Bronchial epithelial cell (primary cell): ENCODE data around the gene KCNG1. TPM values are rescaled to one million over a fixed set of nuclear protein-coding genes. Genes with fewer than 3 reads are reported as not detected.

Experiments used
- DNase-seq: peaks from one replicate; pipeline ENCODE4 v3.0.0-alpha.2; 2010; ENCODE audit warnings: low read depth
- FAIRE-seq: peaks from 2 replicates; lab custom pipeline; 2011; peaks lifted over from hg19 to GRCh38; lab: Jason Lieb, UNC
- H3K27me3 ChIP-seq: 2 replicates; pipeline ENCODE4 v1.5.1; 2011; ENCODE audit warnings: low read length; ENCODE audit not compliant: control insufficient read depth, insufficient read depth
- H3K36me3 ChIP-seq: 2 replicates; pipeline ENCODE4 v1.5.1; 2011; ENCODE audit warnings: low read length; ENCODE audit not compliant: control insufficient read depth, insufficient read depth
- H3K4me3 ChIP-seq: 2 replicates; pipeline ENCODE4 v1.5.1; 2011; ENCODE audit warnings: mild to moderate bottlenecking, low read depth, low read length, control low read depth
- total RNA-seq: library from RNA; depleted of rRNA; stranded (reverse); fragments of >200 nt; gene quantifications from 2 replicates; pipeline ENCODE4 v1.2.1, GENCODE V29; 2014
- TF ChIP-seq, protein P1 (sequence below): IDR thresholded peaks from 2 replicates; pipeline ENCODE4 v1.5.1; 2011; ENCODE audit warnings: mild to moderate bottlenecking, moderate library complexity, low read length, control low read depth, inconsistent platforms; ENCODE audit not compliant: insufficient read depth, severe bottlenecking

Gene KCNG1
- total RNA-seq, 1 donor from 2014 or later = 91.1 TPM

DNA sequence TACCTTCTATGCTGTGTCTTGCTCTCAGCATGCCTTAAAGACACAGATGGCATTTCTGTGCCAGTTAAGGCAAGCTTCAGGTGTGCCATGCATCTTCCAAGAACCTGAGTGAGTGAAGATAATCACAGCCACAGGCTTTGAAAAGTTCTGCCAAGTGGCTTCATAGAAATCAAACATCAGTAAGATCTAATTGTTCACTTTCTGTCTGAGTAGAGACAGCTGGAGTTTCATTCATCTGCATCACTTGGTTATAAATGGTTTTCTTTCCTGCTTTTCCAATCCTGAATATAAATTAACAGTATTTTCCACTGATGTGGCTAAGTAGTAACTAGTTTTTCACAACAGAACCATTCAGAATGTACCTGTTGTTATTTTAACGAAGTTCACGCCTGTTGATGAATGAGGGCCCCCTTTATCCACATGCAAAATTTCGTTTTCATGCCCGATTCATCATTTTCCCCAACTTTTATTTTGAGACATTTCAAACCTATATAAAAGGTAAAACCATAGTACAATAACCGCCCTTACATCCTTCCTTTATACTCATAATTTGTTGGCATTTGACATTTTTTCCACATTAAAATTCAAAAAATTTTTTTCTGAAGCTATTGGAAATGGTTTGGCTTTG lies 38.6 kb upstream of the KCNG1 start:
- H3K4me3 ChIP-seq = no peak overlapping the region
- DNase-seq (no peak), FAIRE-seq (no peak)
- H3K36me3 ChIP-seq = no peaks in the 10 kb centered on the region
- TF ChIP-seq, protein P1, sequence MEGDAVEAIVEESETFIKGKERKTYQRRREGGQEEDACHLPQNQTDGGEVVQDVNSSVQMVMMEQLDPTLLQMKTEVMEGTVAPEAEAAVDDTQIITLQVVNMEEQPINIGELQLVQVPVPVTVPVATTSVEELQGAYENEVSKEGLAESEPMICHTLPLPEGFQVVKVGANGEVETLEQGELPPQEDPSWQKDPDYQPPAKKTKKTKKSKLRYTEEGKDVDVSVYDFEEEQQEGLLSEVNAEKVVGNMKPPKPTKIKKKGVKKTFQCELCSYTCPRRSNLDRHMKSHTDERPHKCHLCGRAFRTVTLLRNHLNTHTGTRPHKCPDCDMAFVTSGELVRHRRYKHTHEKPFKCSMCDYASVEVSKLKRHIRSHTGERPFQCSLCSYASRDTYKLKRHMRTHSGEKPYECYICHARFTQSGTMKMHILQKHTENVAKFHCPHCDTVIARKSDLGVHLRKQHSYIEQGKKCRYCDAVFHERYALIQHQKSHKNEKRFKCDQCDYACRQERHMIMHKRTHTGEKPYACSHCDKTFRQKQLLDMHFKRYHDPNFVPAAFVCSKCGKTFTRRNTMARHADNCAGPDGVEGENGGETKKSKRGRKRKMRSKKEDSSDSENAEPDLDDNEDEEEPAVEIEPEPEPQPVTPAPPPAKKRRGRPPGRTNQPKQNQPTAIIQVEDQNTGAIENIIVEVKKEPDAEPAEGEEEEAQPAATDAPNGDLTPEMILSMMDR = no peak
- H3K27me3 ChIP-seq = peaks cover 8% of the 10 kb centered on the region

DNA sequence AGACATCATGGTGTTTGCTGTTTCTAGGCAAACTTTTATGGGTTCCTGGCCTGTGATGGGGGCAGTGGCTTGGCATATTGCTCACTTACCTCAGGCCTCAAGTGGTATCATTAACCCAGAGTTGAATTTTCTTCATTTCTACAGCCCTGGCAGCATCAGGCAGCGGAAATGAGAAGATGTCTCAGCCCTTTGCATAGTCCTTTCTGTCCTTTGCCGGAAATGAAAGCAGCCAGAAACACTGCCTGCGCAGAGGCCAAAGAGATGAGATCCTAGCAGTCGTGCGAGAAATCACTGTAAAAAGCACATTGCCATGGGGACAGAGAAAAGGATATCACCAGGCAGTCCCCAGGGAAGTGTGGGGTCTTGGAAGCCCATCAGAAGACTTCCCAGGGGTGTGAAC lies 37.4 kb upstream of the KCNG1 start:
- TF ChIP-seq, protein P1 = no peak
- DNase-seq = no peak
- no peaks in the 10 kb centered on the region for H3K36me3 ChIP-seq
- no peak overlapping the region for H3K4me3 ChIP-seq
- peaks cover 8% of the 10 kb centered on the region for H3K27me3 ChIP-seq
- FAIRE-seq = peak; percentile 32

DNA sequence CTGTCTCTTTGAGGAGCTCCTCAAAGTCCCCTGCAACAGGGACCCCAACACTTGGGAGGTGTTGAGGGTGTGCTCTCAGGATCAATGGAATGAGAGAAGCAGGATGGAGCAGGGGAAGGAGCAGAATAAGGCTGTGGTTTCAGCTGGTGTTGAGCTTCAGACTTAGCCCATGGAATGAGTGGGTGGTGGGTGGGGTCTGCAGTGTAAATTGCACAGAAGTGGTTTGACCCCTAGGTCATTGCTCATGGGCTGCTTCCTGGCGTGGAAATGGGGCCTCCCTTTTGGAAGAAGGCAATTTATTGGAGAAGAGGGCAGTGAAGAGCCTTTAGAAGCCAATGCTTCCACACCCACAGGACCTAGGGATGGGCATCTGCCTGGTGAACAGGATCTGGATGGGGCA lies 37.0 kb upstream of the KCNG1 start:
- Histone ChIP-seq H3K27me3 (peaks cover 10% of the 10 kb centered on the region), H3K4me3 (no peak overlapping the region), H3K36me3 (no peaks in the 10 kb centered on the region)
- TF ChIP-seq, protein P1 = no peak
- FAIRE-seq = no peak
- no peak for DNase-seq

DNA sequence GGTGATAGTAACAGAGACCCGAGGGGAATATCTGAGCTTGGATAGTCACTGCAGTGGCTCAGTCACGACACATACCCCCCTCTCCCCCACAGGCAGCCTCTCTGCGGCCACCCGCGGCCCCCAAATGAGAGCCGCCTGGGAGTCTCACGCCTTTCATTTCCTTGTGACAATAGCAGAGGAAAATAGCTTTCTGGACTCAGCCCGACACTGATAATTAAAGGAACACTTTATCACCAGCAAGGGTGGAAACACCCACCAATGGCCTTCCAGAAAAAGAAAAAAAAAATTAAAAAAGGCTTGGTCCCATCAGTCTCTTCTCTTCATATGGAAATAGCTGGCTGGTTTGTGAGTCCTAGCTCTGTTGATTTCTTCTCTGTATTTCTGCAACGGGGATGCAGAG lies 35.1 kb upstream of the KCNG1 start:
- no peaks in the 10 kb centered on the region for H3K36me3 ChIP-seq
- no peak overlapping the region for H3K4me3 ChIP-seq
- DNase-seq (no peak), FAIRE-seq (no peak)
- TF ChIP-seq, protein P1 = no peak
- peaks cover 13% of the 10 kb centered on the region for H3K27me3 ChIP-seq

DNA sequence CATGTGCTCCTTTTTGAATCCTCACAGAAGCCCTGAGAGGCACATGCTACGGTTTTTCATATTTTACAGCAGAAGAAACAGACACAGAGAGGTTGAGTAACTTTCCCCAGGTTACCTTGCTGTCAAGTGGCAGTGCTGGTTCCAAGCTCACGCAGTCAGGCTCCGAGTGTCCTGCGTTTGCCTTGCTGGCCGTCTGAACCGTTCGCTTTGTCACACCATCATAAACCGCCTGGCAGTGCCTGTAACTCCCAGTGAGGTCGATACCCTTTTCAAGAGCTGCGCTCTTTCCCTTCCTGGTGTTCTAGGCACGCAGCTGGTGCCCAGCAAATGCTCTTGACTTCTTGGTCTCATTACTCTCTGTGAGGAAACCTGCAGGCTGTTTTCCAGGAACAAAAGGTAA lies 31.3 kb upstream of the KCNG1 start:
- Histone ChIP-seq H3K36me3 (no peaks in the 10 kb centered on the region), H3K4me3 (no peak overlapping the region), H3K27me3 (peaks cover 9% of the 10 kb centered on the region)
- DNase-seq (no peak), FAIRE-seq (no peak)
- TF ChIP-seq, protein P1 = no peak
